Measurements from ENCODE around the gene BICD2.

The BICD2 gene

GRCh38 chr9:92668746-92669526 lies 95.7 kb downstream of the BICD2 start:
- peak; percentile 33 for DNase-seq (ENCODE audit: low read depth)

- DNase-seq (ENCODE audit: low read depth), result no peak
These were observed 97.6 kb downstream of the BICD2 start for GRCh38 chr9:92666912-92667532.

- no peak for DNase-seq (ENCODE audit: low read depth)
These were observed 98.4 kb downstream of the BICD2 start for GRCh38 chr9:92666236-92666635.

- DNase-seq (ENCODE audit: low read depth), result no peak
These were observed 98.8 kb downstream of the BICD2 start for GRCh38 chr9:92665836-92666235.

- no peak for DNase-seq (ENCODE audit: low read depth)
These were observed 100.1 kb downstream of the BICD2 start for GRCh38 chr9:92664394-92665152.

GRCh38 chr9:92663951-92664350 lies 100.7 kb downstream of the BICD2 start:
- no peak for DNase-seq (ENCODE audit: low read depth)

- no peak for DNase-seq (ENCODE audit: low read depth)
These were observed 101.5 kb downstream of the BICD2 start for GRCh38 chr9:92663126-92663525.

GRCh38 chr9:92661743-92662142 lies 102.9 kb downstream of the BICD2 start:
- no peak for DNase-seq (ENCODE audit: low read depth)
